D721Med (cell line): Measurements from ENCODE around the gene NFYA.
A peak's percentile ranks its signal among the peaks of the same experiment; 100 is the strongest.

Experiments used
- DNase-seq: peaks from one replicate; pipeline ENCODE4 v3.0.0; 2011; ENCODE audit warnings: low spot score; ENCODE audit not compliant: insufficient read length
- FAIRE-seq: peaks from 2 replicates; lab custom pipeline; 2011; peaks lifted over from hg19 to GRCh38; lab: Jason Lieb, UNC
- TF ChIP-seq, protein P1 (sequence below): IDR thresholded peaks from 2 replicates; pipeline ENCODE4 v1.5.1; 2012; ENCODE audit warnings: mild to moderate bottlenecking, control low read depth; ENCODE audit not compliant: insufficient read depth; ENCODE audit errors: missing control alignments

Gene NFYA

DNA sequence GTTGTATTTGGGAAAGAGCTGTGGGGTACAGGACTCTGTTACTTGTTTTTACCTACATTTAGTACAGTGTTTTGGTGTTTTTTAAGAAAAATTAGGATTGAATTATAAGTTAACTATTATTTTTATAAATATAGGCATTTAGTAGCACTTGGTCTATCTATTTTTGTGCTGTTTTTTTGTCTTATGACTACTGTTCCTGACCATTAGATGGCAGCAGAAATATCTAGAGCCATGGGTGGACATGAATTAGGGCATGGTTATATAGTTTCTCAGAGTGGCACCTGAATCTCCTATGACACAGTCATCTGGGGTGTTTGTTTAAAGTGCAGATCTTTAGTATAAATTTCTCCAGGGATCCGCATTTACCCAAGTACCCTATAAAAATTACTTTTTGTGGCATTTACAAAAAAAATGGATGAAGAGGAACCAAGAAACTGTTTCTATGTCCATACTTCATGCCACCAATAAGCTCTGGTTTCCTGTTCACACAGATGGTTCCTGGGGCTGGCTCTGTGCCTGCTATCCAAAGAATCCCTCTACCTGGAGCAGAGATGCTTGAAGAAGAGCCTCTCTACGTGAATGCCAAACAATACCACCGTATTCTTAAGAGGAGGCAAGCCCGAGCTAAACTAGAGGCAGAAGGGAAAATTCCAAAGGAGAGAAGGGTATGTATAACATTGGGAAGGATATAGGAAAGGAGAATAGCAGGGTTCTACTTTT lies 19.8 kb downstream of the NFYA start:
- DNase-seq (no peak), FAIRE-seq (no peak)
- TF ChIP-seq, protein P1, sequence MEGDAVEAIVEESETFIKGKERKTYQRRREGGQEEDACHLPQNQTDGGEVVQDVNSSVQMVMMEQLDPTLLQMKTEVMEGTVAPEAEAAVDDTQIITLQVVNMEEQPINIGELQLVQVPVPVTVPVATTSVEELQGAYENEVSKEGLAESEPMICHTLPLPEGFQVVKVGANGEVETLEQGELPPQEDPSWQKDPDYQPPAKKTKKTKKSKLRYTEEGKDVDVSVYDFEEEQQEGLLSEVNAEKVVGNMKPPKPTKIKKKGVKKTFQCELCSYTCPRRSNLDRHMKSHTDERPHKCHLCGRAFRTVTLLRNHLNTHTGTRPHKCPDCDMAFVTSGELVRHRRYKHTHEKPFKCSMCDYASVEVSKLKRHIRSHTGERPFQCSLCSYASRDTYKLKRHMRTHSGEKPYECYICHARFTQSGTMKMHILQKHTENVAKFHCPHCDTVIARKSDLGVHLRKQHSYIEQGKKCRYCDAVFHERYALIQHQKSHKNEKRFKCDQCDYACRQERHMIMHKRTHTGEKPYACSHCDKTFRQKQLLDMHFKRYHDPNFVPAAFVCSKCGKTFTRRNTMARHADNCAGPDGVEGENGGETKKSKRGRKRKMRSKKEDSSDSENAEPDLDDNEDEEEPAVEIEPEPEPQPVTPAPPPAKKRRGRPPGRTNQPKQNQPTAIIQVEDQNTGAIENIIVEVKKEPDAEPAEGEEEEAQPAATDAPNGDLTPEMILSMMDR: peak; percentile 46

DNA sequence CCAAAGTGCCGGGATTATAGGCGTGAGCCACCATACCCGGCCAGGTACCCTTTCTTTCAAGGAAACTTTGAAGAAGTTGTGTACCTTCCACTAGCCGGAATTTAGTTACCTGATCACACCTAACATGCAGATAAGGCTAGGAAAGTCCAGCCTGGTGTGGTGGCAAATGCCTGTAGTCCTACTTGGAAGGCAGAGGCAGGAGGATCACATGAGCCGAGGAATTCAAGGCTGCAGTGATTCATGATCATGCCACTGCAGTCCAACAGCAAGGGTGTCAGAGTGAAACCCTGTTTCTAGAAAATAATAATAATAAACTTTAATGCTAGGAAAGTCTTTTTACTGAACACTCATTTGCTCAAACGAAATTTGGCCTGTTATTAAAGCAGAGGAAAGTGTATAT lies 21.0 kb downstream of the NFYA start:
- DNase-seq (no peak), FAIRE-seq (no peak)
- TF ChIP-seq, protein P1: no peak

DNA sequence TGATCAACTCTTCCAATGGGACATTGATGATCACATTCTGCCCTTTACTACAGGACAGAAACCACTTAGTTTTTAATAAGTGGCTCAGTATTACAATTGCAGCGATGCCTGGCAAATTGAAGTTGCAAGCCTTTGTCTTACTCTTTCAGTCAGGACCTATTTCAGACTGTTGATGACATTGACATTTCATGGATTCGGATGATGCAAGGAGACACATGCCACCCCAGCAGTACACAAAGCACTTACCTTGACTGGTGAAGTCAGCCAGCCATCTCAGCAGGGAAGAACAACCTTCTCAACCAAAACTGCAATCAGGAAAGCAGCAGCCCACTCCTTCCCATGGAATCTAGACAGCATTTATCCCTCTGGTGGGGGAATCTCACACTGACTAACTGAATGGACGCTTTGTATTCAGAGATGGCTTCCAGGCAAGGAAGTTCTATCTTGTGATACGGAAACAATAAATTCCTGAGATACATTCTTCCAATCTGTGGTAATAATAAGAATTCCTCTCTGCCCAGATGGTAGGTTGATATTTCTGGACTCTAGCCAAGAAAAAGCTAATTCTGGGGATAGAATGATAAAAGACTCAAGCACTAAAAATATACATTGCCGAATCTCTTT lies 24.8 kb downstream of the NFYA start:
- DNase-seq (no peak), FAIRE-seq (no peak)
- TF ChIP-seq, protein P1: no peak

DNA sequence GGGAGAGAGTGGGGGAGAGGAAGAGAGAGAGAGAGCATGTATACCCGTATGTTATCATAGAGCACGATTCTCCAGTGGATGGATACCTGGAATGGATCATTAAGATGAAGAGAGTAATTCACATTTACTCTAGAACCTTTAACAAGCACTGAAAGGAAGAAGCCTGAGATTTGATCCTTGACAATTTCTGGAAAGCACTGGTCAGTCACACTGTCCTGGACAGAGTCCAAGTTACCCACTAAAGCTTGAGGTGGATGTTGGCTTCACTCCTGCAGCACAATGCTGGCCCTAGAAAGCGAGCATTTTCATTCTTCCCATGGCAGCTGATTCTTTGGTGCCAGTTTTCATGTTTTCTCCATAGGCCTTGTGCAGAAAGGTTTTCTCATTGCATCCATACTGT lies 25.6 kb downstream of the NFYA start:
- TF ChIP-seq, protein P1: no peak
- no peak for DNase-seq
- no peak for FAIRE-seq

DNA sequence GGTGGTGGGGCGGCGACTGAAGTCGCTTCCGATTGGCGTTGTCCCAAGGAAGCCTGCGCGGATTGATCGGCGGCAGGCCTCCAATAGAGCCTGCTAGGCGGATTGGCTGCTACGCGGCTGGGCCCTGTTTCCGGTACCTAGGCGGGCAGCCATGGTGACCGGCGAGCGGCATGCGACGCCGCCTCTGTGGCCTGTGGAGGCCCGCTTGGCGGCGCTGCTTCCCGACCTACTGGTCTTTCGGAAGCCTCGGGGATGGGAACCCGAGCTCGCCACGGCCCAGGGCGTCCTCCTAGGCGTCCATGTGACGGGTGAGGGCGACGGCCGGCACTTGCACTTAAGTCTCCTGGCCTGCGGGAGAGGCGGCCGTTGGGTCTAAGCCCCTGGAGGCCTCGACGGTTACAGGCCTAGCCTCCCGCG lies 28.1 kb downstream of the NFYA start:
- TF ChIP-seq, protein P1: no peak
- DNase-seq (no peak), FAIRE-seq (no peak)

DNA sequence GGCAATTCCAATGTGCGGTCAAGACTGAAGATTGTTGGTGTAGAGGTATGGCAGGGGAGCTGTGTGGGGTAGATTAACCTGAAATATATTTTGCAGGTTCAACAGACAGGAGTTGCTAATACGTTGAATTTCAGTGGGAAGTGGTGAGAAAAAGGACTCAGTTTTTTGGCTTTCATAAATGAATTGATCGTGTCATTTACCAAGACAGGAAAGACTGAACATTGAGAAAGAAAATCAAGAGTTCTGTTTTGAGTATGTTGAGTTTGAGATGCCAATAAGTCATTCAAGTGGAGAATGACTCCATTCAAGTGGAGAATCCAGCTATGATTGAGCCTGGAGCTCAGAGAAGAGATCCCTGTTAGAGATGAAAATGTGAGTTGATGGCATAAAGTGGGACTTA lies 31.1 kb downstream of the NFYA start:
- no peak for FAIRE-seq

More for the DNA sequence above, 31.1 kb downstream of the NFYA start:
- no peak for DNase-seq
- TF ChIP-seq, protein P1: no peak
